Tibial nerve (tissue), 4 donors: ENCODE results near the gene LCN1.

ENCODE experiments used
- CTCF ChIP-seq, 5 experiments: fragments of 200-600 bp in 3 of 5; fragments of 450-650 bp in 2 of 5; sonication (generic) in 3 of 5; IDR thresholded peaks; one replicate each; pipeline ENCODE4 v1.5.1; 2016 to 2019; ENCODE audit warnings: antibody characterized with exemption in 5 of 5, mild to moderate bottlenecking in 3 of 5, moderate library complexity in 2 of 5
- EP300 ChIP-seq, 2 donors: sonication (generic); formaldehyde crosslinking; IDR thresholded peaks; one replicate each; pipeline ENCODE4 v1.6.1; 2017; ENCODE audit warnings: antibody characterized with exemption in 2 of 2, mild to moderate bottlenecking in 1 of 2
- POLR2A ChIP-seq, 2 donors: fragments of 450-650 bp; IDR thresholded peaks; one replicate each; pipeline ENCODE4 v1.6.1; 2017; ENCODE audit warnings: antibody characterized with exemption in 2 of 2, mild to moderate bottlenecking in 2 of 2, moderate library complexity in 2 of 2

GRCh38 chr9:135554718-135555117 lies 33.5 kb downstream of the LCN1 start:
- TF ChIP-seq EP300 (IDR thresholded peaks at IDR 0.05) (no peak), CTCF (IDR thresholded peaks at IDR 0.05) (no peak), POLR2A (IDR thresholded peaks at IDR 0.05) (no peak)
